A673 (cell line): ENCODE data around the gene NGEF.

Source experiments
- EZH2 ChIP-seq: fragments of 200-600 bp; sonication (generic); IDR thresholded peaks from 2 replicates; pipeline ENCODE4 v1.6.1; 2017; ENCODE audit warnings: borderline replicate concordance, low read depth, mild to moderate bottlenecking, mixed read lengths, antibody characterized with exemption, low read length; ENCODE audit not compliant: poor library complexity, severe bottlenecking
- TF ChIP-seq, protein P1 (sequence below): fragments of 300-800, 200-600 bp; sonication (generic); conservative IDR thresholded peaks from 2 replicates; pipeline ENCODE4 v1.5.1; 2017; ENCODE audit warnings: low read depth, mild to moderate bottlenecking, antibody characterized with exemption, low read length, moderate library complexity, mixed read lengths

DNA sequence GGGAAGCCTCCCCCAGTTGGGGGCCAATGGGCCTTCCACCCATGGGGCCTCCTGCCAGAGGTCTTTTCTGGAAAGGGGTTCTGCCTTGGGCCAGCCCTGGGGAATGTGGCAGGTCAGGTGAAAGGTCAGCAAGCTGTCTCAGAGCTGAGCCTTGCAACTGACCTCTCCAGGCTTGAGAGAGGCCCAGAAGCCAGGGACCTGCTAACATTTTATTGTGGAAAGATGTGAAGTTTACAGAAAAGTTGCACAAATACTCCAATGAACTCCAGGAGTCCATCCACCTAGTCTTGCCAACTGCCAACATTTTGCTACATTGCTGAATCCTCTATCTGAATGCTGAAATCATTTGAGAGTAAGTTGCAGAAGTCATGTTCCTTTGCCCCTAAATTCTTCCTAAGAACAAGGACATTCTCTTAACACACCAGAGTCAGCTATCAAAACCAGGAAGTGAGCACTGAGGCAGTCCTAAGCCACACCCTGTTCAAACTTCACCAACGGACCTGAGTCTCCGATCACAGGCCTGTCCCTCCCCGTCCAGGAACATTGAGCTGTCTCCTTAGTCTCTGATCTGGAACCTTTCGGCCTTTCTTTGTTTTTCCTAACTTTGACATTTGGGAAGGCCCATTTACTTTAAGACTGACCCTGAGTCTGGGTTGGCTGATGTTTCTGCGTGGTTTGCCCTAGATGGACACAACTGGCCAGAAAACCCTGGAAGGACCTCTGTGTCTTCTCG is 139.0 kb downstream of the NGEF start:
- TF ChIP-seq, protein P1, sequence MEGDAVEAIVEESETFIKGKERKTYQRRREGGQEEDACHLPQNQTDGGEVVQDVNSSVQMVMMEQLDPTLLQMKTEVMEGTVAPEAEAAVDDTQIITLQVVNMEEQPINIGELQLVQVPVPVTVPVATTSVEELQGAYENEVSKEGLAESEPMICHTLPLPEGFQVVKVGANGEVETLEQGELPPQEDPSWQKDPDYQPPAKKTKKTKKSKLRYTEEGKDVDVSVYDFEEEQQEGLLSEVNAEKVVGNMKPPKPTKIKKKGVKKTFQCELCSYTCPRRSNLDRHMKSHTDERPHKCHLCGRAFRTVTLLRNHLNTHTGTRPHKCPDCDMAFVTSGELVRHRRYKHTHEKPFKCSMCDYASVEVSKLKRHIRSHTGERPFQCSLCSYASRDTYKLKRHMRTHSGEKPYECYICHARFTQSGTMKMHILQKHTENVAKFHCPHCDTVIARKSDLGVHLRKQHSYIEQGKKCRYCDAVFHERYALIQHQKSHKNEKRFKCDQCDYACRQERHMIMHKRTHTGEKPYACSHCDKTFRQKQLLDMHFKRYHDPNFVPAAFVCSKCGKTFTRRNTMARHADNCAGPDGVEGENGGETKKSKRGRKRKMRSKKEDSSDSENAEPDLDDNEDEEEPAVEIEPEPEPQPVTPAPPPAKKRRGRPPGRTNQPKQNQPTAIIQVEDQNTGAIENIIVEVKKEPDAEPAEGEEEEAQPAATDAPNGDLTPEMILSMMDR = no peak
- TF ChIP-seq EZH2 = no peak
